ENCODE data around the gene PDLIM1.

PDLIM1 gene

DNA sequence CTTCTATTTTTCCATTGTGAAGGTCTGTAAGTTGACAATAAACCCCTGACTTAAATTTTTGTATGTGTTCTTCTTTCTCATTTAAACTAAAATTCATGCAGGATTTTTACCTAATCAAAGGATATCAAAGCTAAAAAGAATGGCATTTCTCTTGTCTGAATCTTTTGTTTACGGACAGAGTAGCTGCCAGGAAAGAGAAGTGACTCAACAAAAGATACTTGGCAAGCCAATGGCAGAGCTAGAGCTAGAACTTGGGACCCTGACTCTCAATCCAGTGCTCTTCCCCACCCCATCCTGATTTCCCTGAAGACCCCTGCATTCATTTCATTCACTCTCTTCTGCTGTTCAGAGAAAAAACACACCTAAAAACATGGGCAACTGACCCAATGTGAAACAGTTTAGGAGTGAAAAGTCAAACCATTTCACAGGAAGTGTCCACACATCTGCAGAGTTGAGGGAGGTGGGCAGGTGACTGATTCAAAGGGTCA is 40.2 kb upstream of the PDLIM1 start:
- Histone ChIP-seq H3K27ac (ENCODE audit: low read length) (no peak overlapping the region), H3K4me3 (ENCODE audit: low read depth in 1 of 2, low read length in 2 of 2) (no peak overlapping the region), H3K9me3 (ENCODE audit: control insufficient read depth in 1 of 2, low read length in 2 of 2) (no peaks in the 10 kb centered on the region), H3K4me1 (ENCODE audit: control insufficient read depth in 1 of 2, insufficient read depth in 2 of 2, low read length in 2 of 2) (peaks cover 10 to 38% of the 10 kb centered on the region in 2 donors), H3K27me3 (ENCODE audit: low read depth, low read length) (no peaks in the 10 kb centered on the region), H3K36me3 (ENCODE audit: control insufficient read depth in 1 of 2, insufficient read depth in 2 of 2, low read length in 2 of 2) (peaks cover 0 to 26% of the 10 kb centered on the region in 2 donors)

DNA sequence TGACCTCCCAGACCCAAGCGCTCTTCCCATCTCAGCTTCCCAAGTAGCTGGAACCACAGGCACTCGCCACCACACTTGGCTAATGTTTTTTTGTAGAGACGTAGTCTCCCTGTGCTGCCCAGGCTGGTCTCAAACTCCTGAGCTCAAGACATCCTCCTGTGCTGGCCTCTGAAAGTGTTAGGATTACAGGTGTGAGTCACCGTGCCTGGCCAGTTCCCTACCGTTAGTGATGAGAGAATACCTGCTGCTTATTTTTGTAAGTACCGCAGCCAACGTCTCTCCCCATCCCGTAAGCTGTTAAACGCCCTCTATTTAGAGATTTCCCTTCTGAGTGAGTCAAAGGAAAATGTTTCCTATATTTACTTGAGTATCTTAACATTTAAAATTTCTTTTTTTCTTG is 38.5 kb upstream of the PDLIM1 start:
- Histone ChIP-seq H3K4me3 (ENCODE audit: low read depth in 1 of 2, low read length in 2 of 2) (no peak overlapping the region), H3K36me3 (ENCODE audit: control insufficient read depth in 1 of 2, insufficient read depth in 2 of 2, low read length in 2 of 2) (peaks cover 0 to 23% of the 10 kb centered on the region in 2 donors), H3K9me3 (ENCODE audit: control insufficient read depth in 1 of 2, low read length in 2 of 2) (no peaks in the 10 kb centered on the region), H3K4me1 (ENCODE audit: control insufficient read depth in 1 of 2, insufficient read depth in 2 of 2, low read length in 2 of 2) (peaks cover 4 to 23% of the 10 kb centered on the region in 2 donors), H3K27me3 (ENCODE audit: low read depth, low read length) (no peaks in the 10 kb centered on the region), H3K27ac (ENCODE audit: low read length) (no peak overlapping the region)

DNA sequence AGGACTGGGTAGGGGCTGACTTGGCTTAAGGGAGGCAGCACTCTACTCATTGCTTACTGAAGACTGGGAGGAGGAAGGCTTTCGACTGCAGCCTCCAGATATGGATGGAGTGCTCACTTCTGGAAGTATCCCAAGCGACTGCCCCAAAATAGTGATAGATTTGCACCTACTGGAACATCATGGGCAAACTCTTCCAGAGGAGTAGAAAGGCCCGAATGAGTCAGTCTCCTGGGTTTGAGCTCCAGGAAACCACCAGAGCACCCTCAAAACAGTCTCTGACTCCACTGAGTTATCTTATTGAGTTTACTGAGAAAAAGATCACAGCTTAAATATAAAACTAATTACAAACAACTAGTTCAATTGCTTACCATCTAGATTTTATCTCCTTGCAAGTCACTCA is 37.2 kb upstream of the PDLIM1 start:
- Histone ChIP-seq H3K27me3 (ENCODE audit: low read depth, low read length) (no peaks in the 10 kb centered on the region), H3K4me1 (ENCODE audit: control insufficient read depth in 1 of 2, insufficient read depth in 2 of 2, low read length in 2 of 2) (peaks cover 4 to 22% of the 10 kb centered on the region in 2 donors), H3K27ac (ENCODE audit: low read length) (peak overlapping the region; percentile 41), H3K9me3 (ENCODE audit: control insufficient read depth in 1 of 2, low read length in 2 of 2) (no peaks in the 10 kb centered on the region), H3K4me3 (ENCODE audit: low read depth in 1 of 2, low read length in 2 of 2) (no peak overlapping the region), H3K36me3 (ENCODE audit: control insufficient read depth in 1 of 2, insufficient read depth in 2 of 2, low read length in 2 of 2) (peaks cover 0 to 27% of the 10 kb centered on the region in 2 donors)

DNA sequence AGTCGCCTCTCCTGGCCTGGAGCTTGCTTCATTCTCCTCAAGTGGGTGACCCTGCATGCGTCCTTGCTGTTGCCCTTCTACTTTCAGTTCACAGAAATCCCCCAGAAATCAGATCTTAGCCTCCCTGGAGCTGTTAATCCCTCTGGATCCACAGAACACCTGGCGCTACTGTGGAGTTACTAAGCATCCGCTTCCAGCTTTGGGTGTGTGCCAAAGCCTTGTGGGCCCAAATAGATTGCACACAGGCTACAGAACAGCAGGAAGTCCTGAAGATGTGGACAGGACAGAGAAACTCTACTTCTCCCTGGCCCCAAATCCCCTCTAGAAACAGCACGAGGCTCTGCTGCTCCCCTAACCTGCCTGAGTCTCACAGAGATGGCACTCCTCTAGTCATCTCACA is 36.6 kb upstream of the PDLIM1 start:
- Histone ChIP-seq H3K27me3 (ENCODE audit: low read depth, low read length) (no peaks in the 10 kb centered on the region), H3K4me1 (ENCODE audit: control insufficient read depth in 1 of 2, insufficient read depth in 2 of 2, low read length in 2 of 2) (peaks cover 4 to 22% of the 10 kb centered on the region in 2 donors), H3K4me3 (ENCODE audit: low read depth in 1 of 2, low read length in 2 of 2) (no peak overlapping the region), H3K27ac (ENCODE audit: low read length) (peak overlapping the region; percentile 41), H3K9me3 (ENCODE audit: control insufficient read depth in 1 of 2, low read length in 2 of 2) (no peaks in the 10 kb centered on the region), H3K36me3 (ENCODE audit: control insufficient read depth in 1 of 2, insufficient read depth in 2 of 2, low read length in 2 of 2) (peaks cover 0 to 27% of the 10 kb centered on the region in 2 donors)

DNA sequence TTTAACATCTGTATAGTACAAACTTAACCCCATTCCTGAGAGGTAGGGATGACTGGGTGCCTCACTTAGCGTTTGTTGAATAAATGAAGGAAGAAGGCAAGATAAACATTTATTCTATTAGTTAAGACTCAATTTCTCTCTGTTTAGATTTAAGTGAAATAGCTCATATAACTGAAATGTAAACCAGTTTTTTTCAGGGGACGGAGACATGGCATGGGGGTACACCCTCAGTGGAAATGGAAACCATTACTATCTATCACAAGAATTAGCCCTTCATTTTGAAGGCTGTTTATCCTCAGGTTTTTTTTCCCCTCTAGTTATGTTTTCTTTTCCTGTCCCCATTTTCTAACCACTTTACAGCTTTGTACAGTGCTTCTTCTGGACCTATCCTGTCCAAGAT is 35.6 kb upstream of the PDLIM1 start:
- H3K36me3 ChIP-seq (ENCODE audit: control insufficient read depth in 1 of 2, insufficient read depth in 2 of 2, low read length in 2 of 2): peaks cover 6 to 26% of the 10 kb centered on the region in 2 donors
- peaks cover 4 to 22% of the 10 kb centered on the region in 2 donors for H3K4me1 ChIP-seq (ENCODE audit: control insufficient read depth in 1 of 2, insufficient read depth in 2 of 2, low read length in 2 of 2)
- H3K27ac ChIP-seq (ENCODE audit: low read length): no peak overlapping the region
- no peak overlapping the region for H3K4me3 ChIP-seq (ENCODE audit: low read depth in 1 of 2, low read length in 2 of 2)
- no peaks in the 10 kb centered on the region for H3K27me3 ChIP-seq (ENCODE audit: low read depth, low read length)
- H3K9me3 ChIP-seq (ENCODE audit: control insufficient read depth in 1 of 2, low read length in 2 of 2): no peaks in the 10 kb centered on the region

DNA sequence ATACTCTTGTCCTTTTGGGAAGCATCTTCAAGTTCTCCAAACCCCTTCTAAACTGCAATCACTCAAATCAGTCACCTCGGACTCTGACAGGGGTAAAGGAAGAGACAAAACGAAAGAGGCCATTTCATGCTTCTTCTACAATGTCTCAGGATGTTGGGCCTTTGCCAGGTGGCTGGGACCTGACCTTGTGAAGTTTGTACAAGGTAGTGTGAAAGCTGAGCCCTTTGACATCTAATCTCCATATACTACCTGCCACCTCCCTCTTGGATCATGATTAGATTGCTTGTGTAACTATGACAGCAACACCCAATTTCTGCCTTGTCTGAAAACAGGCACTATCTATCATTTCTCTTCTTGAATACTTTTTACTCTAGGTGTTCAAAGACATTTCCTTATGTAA is 35.1 kb upstream of the PDLIM1 start:
- no peaks in the 10 kb centered on the region for H3K27me3 ChIP-seq (ENCODE audit: low read depth, low read length)
- no peaks in the 10 kb centered on the region for H3K9me3 ChIP-seq (ENCODE audit: control insufficient read depth in 1 of 2, low read length in 2 of 2)
- no peak overlapping the region for H3K4me3 ChIP-seq (ENCODE audit: low read depth in 1 of 2, low read length in 2 of 2)
- H3K36me3 ChIP-seq (ENCODE audit: control insufficient read depth in 1 of 2, insufficient read depth in 2 of 2, low read length in 2 of 2): peaks cover 10 to 26% of the 10 kb centered on the region in 2 donors
- no peak overlapping the region for H3K27ac ChIP-seq (ENCODE audit: low read length)
- H3K4me1 ChIP-seq (ENCODE audit: control insufficient read depth in 1 of 2, insufficient read depth in 2 of 2, low read length in 2 of 2): peaks cover 4 to 20% of the 10 kb centered on the region in 2 donors

DNA sequence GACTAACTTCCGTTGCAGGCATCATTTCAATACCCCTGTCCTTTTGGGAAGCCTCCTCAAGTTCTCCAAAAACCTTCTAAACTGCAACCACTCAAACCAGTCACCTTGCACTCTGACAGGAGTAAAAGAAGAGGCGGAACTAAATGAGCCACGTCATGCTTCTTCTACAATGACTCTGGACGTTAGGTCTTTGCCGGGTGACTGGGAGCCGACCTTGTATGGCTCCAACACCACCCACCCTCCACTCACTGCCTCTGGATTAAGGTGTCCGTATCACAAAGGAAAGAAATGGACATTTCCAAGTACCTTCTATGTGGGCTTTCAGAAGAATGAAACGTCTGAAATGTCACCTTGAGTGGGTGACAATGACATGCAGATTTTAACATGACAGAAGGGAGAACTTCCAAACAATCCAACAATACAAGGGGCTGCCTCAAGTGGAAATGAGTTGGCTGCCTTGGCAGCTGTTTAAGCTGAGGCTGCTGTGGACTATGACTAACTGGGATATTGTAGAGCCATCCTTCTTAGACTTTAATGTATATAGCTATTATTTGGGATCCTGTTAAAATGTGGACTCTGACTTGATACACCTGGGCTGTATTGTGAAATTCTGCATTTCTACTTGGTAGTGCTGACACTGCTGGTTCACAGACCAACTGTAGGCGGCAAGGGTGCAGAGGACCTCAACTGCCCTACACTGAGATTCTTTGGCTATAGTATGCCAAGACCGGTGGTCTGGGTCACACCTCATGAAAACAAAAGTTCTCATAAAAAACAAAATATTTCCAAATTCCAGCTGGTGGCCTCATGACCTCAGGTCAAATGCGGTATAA is 33.8 kb upstream of the PDLIM1 start:
- Histone ChIP-seq H3K4me3 (ENCODE audit: low read depth in 1 of 2, low read length in 2 of 2) (no peak overlapping the region), H3K27ac (ENCODE audit: low read length) (no peak overlapping the region), H3K9me3 (ENCODE audit: control insufficient read depth in 1 of 2, low read length in 2 of 2) (no peaks in the 10 kb centered on the region), H3K27me3 (ENCODE audit: low read depth, low read length) (no peaks in the 10 kb centered on the region), H3K36me3 (ENCODE audit: control insufficient read depth in 1 of 2, insufficient read depth in 2 of 2, low read length in 2 of 2) (peaks cover 14 to 37% of the 10 kb centered on the region in 2 donors), H3K4me1 (ENCODE audit: control insufficient read depth in 1 of 2, insufficient read depth in 2 of 2, low read length in 2 of 2) (peaks cover 4 to 17% of the 10 kb centered on the region in 2 donors)

DNA sequence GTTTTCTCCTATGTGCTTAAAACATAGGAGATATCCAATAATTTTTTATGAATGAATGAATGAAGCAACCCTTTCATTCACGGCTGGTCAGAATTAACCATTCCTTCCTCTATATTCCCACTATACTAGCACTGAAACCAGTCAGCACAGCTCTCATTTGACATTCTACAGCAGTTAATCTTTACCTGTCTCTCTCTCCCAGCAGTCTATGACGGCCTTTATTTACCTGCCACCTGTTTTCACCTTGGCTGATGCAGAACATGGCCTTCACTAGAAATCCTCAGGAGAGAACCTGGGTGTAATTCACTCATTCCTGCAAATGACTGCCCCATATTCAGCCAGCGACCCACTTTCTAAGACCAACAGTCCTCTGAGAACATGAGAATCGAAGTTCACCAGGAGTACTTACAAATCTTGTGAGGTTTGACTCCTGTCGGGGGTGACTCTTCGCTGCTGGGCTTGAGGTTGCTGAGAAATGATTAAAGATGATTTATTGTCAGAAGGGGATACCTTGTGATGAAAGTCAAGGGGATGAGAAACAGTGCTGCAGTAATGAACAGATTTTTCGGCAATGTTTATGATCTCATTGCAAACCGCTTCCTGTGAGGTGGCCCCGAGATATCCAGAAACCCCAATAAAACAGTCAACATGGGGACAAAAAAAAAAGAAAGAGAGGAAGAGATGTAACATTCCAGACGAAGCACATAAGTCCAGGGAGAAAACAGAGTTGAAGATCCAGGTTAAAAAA is 30.9 kb upstream of the PDLIM1 start:
- no peak overlapping the region for H3K27ac ChIP-seq (ENCODE audit: low read length)
- H3K36me3 ChIP-seq (ENCODE audit: control insufficient read depth in 1 of 2, insufficient read depth in 2 of 2, low read length in 2 of 2): peaks cover 14 to 51% of the 10 kb centered on the region in 2 donors
- no peak overlapping the region for H3K4me3 ChIP-seq (ENCODE audit: low read depth in 1 of 2, low read length in 2 of 2)
- H3K4me1 ChIP-seq (ENCODE audit: control insufficient read depth in 1 of 2, insufficient read depth in 2 of 2, low read length in 2 of 2): no peaks in the 10 kb centered on the region
- H3K9me3 ChIP-seq (ENCODE audit: control insufficient read depth in 1 of 2, low read length in 2 of 2): no peaks in the 10 kb centered on the region
- H3K27me3 ChIP-seq (ENCODE audit: low read depth, low read length): no peaks in the 10 kb centered on the region

DNA sequence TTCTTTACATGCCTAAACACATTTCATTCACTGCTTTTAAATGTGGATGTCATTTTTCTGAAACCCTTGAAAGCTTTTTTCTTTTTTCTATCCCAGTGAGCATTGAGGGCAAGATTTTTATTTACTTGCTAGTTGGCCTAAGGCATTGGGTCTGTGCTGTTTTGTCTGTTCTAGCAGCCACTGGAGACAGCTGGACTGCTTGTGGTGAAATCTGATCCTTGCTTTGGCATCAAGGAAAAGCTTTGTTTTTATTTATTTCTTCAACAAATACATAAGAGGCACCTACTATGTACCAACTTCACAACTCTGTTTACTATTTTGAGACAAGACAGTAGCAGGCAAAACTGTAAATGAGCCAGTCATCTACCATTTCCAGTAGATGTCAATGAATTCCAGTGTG is 28.4 kb upstream of the PDLIM1 start:
- Histone ChIP-seq H3K27ac (ENCODE audit: low read length) (no peak overlapping the region), H3K27me3 (ENCODE audit: low read depth, low read length) (no peaks in the 10 kb centered on the region), H3K9me3 (ENCODE audit: control insufficient read depth in 1 of 2, low read length in 2 of 2) (no peaks in the 10 kb centered on the region), H3K36me3 (ENCODE audit: control insufficient read depth in 1 of 2, insufficient read depth in 2 of 2, low read length in 2 of 2) (peaks cover 23 to 72% of the 10 kb centered on the region in 2 donors), H3K4me3 (ENCODE audit: low read depth in 1 of 2, low read length in 2 of 2) (no peak overlapping the region), H3K4me1 (ENCODE audit: control insufficient read depth in 1 of 2, insufficient read depth in 2 of 2, low read length in 2 of 2) (peaks cover 0 to 16% of the 10 kb centered on the region in 2 donors)

DNA sequence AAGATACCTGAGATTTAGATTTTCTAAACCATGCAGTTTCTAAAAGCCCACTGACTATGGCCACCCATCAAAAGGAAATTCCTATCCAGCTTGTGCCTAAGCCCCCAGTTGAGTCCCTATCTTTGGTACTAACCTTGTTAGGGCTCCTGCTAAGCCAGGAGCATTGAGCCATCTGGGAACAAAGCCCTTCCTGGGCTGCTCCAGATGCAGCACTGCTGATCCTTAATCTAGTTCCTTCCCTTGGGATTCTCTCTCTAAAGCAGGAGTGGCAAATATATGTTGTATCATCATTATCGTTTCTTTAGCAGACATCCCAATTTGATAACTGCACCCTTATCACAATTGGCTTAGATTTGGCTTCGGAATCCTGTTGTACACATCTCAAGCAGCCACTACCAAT is 24.7 kb upstream of the PDLIM1 start:
- H3K4me3 ChIP-seq (ENCODE audit: low read depth in 1 of 2, low read length in 2 of 2): no peak overlapping the region
- peaks cover under 1 to 38% of the 10 kb centered on the region in 2 donors for H3K4me1 ChIP-seq (ENCODE audit: control insufficient read depth in 1 of 2, insufficient read depth in 2 of 2, low read length in 2 of 2)
- no peaks in the 10 kb centered on the region for H3K27me3 ChIP-seq (ENCODE audit: low read depth, low read length)
- H3K9me3 ChIP-seq (ENCODE audit: control insufficient read depth in 1 of 2, low read length in 2 of 2): no peaks in the 10 kb centered on the region
- H3K27ac ChIP-seq (ENCODE audit: low read length): no peak overlapping the region
- H3K36me3 ChIP-seq (ENCODE audit: control insufficient read depth in 1 of 2, insufficient read depth in 2 of 2, low read length in 2 of 2): peaks cover 12 to 56% of the 10 kb centered on the region in 2 donors

DNA sequence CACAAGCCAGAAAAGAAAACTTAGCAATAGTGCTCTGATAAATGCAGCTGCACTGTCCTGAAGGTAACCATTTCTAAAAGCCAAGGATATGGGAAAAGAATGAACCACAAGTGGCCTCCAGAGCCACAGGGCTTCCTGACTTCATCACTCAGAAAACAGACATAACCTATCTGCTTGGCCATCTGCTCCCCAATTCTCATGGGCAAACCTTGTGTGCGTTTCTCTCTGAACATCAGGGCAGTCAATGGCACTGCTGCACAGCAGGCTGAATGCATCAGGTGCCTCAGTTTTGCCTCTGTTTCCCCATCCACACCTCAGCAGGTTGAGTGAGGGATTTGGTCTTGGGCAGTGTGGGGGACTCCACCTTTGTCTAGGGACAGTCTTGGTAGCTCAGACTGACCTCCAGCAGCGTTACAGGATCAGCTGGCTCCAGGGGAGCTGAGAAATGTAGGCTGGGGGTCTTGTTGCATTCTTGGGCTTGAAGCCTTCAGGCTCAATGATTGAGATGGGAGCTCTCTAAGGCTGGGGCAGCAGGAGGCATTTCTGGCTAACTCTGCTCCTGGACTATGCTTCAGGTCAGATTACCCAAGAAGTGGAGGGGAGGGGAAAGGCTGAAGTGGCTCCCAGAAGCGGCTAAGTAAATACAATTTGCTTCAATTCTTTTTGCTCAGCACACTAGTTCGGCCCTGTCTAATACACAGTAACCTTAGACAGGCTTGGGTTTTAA is 23.6 kb upstream of the PDLIM1 start:
- Histone ChIP-seq H3K36me3 (ENCODE audit: control insufficient read depth in 1 of 2, insufficient read depth in 2 of 2, low read length in 2 of 2) (peaks cover 12 to 49% of the 10 kb centered on the region in 2 donors), H3K4me3 (ENCODE audit: low read depth in 1 of 2, low read length in 2 of 2) (no peak overlapping the region), H3K27me3 (ENCODE audit: low read depth, low read length) (no peaks in the 10 kb centered on the region), H3K27ac (ENCODE audit: low read length) (no peak overlapping the region), H3K9me3 (ENCODE audit: control insufficient read depth in 1 of 2, low read length in 2 of 2) (no peaks in the 10 kb centered on the region), H3K4me1 (ENCODE audit: control insufficient read depth in 1 of 2, insufficient read depth in 2 of 2, low read length in 2 of 2) (peaks cover 4 to 38% of the 10 kb centered on the region in 2 donors)

Measured in muscle layer of duodenum (tissue), 2 donors.